ENCODE results near the gene FBXL13. TPM values are rescaled to one million over a fixed set of nuclear protein-coding genes. Genes with fewer than 3 reads are reported as not detected.

The FBXL13 gene
- total and polyA plus RNA-seq, 2 of the 8 experiments (the other 6 are each of a cell fraction or from before 2014, with no cell fraction given) = 1.2 to 2.8 TPM

GRCh38 chr7:102996957-102997356 lies 77.6 kb downstream of the FBXL13 start (continued):
- TF ChIP-seq, protein P1, sequence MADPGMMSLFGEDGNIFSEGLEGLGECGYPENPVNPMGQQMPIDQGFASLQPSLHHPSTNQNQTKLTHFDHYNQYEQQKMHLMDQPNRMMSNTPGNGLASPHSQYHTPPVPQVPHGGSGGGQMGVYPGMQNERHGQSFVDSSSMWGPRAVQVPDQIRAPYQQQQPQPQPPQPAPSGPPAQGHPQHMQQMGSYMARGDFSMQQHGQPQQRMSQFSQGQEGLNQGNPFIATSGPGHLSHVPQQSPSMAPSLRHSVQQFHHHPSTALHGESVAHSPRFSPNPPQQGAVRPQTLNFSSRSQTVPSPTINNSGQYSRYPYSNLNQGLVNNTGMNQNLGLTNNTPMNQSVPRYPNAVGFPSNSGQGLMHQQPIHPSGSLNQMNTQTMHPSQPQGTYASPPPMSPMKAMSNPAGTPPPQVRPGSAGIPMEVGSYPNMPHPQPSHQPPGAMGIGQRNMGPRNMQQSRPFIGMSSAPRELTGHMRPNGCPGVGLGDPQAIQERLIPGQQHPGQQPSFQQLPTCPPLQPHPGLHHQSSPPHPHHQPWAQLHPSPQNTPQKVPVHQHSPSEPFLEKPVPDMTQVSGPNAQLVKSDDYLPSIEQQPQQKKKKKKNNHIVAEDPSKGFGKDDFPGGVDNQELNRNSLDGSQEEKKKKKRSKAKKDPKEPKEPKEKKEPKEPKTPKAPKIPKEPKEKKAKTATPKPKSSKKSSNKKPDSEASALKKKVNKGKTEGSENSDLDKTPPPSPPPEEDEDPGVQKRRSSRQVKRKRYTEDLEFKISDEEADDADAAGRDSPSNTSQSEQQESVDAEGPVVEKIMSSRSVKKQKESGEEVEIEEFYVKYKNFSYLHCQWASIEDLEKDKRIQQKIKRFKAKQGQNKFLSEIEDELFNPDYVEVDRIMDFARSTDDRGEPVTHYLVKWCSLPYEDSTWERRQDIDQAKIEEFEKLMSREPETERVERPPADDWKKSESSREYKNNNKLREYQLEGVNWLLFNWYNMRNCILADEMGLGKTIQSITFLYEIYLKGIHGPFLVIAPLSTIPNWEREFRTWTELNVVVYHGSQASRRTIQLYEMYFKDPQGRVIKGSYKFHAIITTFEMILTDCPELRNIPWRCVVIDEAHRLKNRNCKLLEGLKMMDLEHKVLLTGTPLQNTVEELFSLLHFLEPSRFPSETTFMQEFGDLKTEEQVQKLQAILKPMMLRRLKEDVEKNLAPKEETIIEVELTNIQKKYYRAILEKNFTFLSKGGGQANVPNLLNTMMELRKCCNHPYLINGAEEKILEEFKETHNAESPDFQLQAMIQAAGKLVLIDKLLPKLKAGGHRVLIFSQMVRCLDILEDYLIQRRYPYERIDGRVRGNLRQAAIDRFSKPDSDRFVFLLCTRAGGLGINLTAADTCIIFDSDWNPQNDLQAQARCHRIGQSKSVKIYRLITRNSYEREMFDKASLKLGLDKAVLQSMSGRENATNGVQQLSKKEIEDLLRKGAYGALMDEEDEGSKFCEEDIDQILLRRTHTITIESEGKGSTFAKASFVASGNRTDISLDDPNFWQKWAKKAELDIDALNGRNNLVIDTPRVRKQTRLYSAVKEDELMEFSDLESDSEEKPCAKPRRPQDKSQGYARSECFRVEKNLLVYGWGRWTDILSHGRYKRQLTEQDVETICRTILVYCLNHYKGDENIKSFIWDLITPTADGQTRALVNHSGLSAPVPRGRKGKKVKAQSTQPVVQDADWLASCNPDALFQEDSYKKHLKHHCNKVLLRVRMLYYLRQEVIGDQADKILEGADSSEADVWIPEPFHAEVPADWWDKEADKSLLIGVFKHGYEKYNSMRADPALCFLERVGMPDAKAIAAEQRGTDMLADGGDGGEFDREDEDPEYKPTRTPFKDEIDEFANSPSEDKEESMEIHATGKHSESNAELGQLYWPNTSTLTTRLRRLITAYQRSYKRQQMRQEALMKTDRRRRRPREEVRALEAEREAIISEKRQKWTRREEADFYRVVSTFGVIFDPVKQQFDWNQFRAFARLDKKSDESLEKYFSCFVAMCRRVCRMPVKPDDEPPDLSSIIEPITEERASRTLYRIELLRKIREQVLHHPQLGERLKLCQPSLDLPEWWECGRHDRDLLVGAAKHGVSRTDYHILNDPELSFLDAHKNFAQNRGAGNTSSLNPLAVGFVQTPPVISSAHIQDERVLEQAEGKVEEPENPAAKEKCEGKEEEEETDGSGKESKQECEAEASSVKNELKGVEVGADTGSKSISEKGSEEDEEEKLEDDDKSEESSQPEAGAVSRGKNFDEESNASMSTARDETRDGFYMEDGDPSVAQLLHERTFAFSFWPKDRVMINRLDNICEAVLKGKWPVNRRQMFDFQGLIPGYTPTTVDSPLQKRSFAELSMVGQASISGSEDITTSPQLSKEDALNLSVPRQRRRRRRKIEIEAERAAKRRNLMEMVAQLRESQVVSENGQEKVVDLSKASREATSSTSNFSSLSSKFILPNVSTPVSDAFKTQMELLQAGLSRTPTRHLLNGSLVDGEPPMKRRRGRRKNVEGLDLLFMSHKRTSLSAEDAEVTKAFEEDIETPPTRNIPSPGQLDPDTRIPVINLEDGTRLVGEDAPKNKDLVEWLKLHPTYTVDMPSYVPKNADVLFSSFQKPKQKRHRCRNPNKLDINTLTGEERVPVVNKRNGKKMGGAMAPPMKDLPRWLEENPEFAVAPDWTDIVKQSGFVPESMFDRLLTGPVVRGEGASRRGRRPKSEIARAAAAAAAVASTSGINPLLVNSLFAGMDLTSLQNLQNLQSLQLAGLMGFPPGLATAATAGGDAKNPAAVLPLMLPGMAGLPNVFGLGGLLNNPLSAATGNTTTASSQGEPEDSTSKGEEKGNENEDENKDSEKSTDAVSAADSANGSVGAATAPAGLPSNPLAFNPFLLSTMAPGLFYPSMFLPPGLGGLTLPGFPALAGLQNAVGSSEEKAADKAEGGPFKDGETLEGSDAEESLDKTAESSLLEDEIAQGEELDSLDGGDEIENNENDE (IDR thresholded peaks at IDR 0.05; ENCODE audit: insufficient replicate concordance, low read length) = no peak
- TF ChIP-seq EZH2 (IDR thresholded peaks at IDR 0.05; ENCODE audit: low read depth, low read length, severe bottlenecking) (no peak), CTBP2 (IDR thresholded peaks at IDR 0.05; ENCODE audit: borderline replicate concordance, insufficient read depth, insufficient read length, low read length) (no peak), TAF7 (optimal IDR thresholded peaks at IDR 0.05; ENCODE audit: borderline replicate concordance, low read depth, low read length) (no peak), NANOG (IDR thresholded peaks at IDR 0.05; ENCODE audit: insufficient read depth, low read depth, low read length, poor library complexity, severe bottlenecking) (no peak), POLR2A (IDR thresholded peaks at IDR 0.05; ENCODE audit: control extremely low read depth in 1 of 2, low read depth in 2 of 2, low read length in 2 of 2) (no peak), CTCF (IDR thresholded peaks at IDR 0.05; ENCODE audit: control extremely low read depth in 1 of 3, insufficient read depth in 1 of 3, low read depth in 1 of 3, low read length in 3 of 3) (no peak)
- TF ChIP-seq, protein P2, sequence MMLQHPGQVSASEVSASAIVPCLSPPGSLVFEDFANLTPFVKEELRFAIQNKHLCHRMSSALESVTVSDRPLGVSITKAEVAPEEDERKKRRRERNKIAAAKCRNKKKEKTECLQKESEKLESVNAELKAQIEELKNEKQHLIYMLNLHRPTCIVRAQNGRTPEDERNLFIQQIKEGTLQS (IDR thresholded peaks at IDR 0.05; ENCODE audit: insufficient read depth, low read depth, low read length) = no peak

Data from H1 (cell line).